Tibial nerve (tissue), 4 donors: Measurements from ENCODE around the gene SORL1-AS1.

Experiments used
- DNase-seq, 2 donors: peaks; one replicate each; pipeline ENCODE4 v3.0.0-alpha.2; 2019; ENCODE audit warnings: low spot score in 2 of 2
- H3K27ac ChIP-seq, 4 donors: fragments of 200-600 bp; sonication (generic) in 3 of 4; one replicate each; pipeline ENCODE4 v1.5.1; 2017 to 2019; ENCODE audit warnings: mild to moderate bottlenecking in 1 of 4
- H3K27me3 ChIP-seq, 2 donors: fragments of 200-600 bp; sonication (generic) in 1 of 2; one replicate each; pipeline versions ENCODE4 v1.5.1 to v1.6.0; 2017 to 2019
- H3K36me3 ChIP-seq, 3 donors: fragments of 200-600 bp; sonication (generic); one replicate each; pipeline ENCODE4 v1.5.1; 2018 to 2019
- H3K4me1 ChIP-seq, 4 donors: fragments of 200-600 bp; sonication (generic) in 3 of 4; one replicate each; pipeline ENCODE4 v1.5.1; 2017 to 2019
- H3K4me3 ChIP-seq, 4 donors: fragments of 200-600 bp; sonication (generic) in 3 of 4; one replicate each; pipeline ENCODE4 v1.5.1; 2017 to 2019; ENCODE audit warnings: mild to moderate bottlenecking in 1 of 4, moderate library complexity in 1 of 4
- H3K9me3 ChIP-seq, 4 donors: fragments of 200-600 bp; sonication (generic) in 3 of 4; one replicate each; pipeline ENCODE4 v1.5.1; 2017 to 2019
- CTCF ChIP-seq, 5 experiments: fragments of 200-600 bp in 3 of 5; fragments of 450-650 bp in 2 of 5; sonication (generic) in 3 of 5; IDR thresholded peaks; one replicate each; pipeline ENCODE4 v1.5.1; 2016 to 2019; ENCODE audit warnings: antibody characterized with exemption in 5 of 5, mild to moderate bottlenecking in 3 of 5, moderate library complexity in 2 of 5
- EP300 ChIP-seq, 2 donors: sonication (generic); formaldehyde crosslinking; IDR thresholded peaks; one replicate each; pipeline ENCODE4 v1.6.1; 2017; ENCODE audit warnings: antibody characterized with exemption in 2 of 2, mild to moderate bottlenecking in 1 of 2
- POLR2A ChIP-seq, 2 donors: fragments of 450-650 bp; IDR thresholded peaks; one replicate each; pipeline ENCODE4 v1.6.1; 2017; ENCODE audit warnings: antibody characterized with exemption in 2 of 2, mild to moderate bottlenecking in 2 of 2, moderate library complexity in 2 of 2
- WGBS, 2 donors: methylation state at CpG; one replicate each; pipeline ENCODE4 v1.1.5; 2018; 5-methylcytosine and 5-hydroxymethylcytosine counted together

SORL1-AS1 gene

GRCh38 chr11:121419836-121420235, 32.9 kb downstream of the SORL1-AS1 start:
- Histone ChIP-seq H3K4me3 (no peak overlapping the region), H3K36me3 (no peaks in the 10 kb centered on the region), H3K4me1 (peaks cover 0 to 28% (median 12%) of the 10 kb centered on the region in 4 donors), H3K27ac (no peak overlapping the region), H3K9me3 (no peaks in the 10 kb centered on the region), H3K27me3 (no peaks in the 10 kb centered on the region)
- 67 to 79% methylated on average over 4 of the region's 4 CpGs for WGBS, 2 donors
- TF ChIP-seq POLR2A (IDR thresholded peaks at IDR 0.05) (no peak), CTCF (IDR thresholded peaks at IDR 0.05) (no peak), EP300 (IDR thresholded peaks at IDR 0.05) (no peak)
- peak in 1 of 2 donors; percentile 25 for DNase-seq

DNA sequence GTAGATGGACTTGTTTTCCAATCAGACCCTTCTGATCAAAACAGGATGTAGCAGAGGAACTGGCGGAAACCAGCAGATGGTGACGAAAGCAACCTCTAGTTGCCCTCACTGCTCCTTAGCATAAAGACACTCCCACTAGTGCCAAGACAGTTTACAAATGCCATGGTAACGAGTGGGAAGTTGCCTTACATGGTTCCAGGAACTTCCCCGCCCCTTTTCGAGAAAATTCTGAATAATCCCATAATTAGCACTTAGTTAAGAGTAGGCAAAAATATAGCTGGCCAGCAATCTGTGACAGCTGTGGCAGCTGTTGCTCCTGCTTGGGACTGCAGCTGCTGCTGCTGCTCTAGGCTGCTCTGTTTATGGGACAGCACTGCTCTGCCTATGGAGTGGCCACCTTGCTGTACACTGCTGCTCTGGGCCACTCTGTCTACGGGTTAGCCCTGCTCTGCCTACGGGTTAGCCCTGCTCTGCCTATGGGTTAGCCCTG, 34.1 kb downstream of the SORL1-AS1 start:
- peak in 1 of 2 donors; percentile 10 for TF ChIP-seq EP300 (IDR thresholded peaks at IDR 0.05)
- TF ChIP-seq CTCF (IDR thresholded peaks at IDR 0.05): no peak
- Histone ChIP-seq H3K27ac (no peak overlapping the region), H3K27me3 (no peaks in the 10 kb centered on the region), H3K36me3 (no peaks in the 10 kb centered on the region), H3K4me3 (no peak overlapping the region), H3K4me1 (peaks cover 0 to 28% (median 12%) of the 10 kb centered on the region in 4 donors), H3K9me3 (no peaks in the 10 kb centered on the region)
- WGBS, 2 donors: 79 to 81% methylated on average over 7 of the region's 7 CpGs
- peak in 1 of 2 donors; percentile 12 for DNase-seq

- Histone ChIP-seq H3K27ac (peak overlapping the region in 2 of 4 donors; percentile 12 to 51), H3K27me3 (no peaks in the 10 kb centered on the region), H3K4me1 (peaks cover 0 to 28% (median 12%) of the 10 kb centered on the region in 4 donors), H3K4me3 (no peak overlapping the region), H3K36me3 (no peaks in the 10 kb centered on the region), H3K9me3 (no peaks in the 10 kb centered on the region)
- TF ChIP-seq CTCF (IDR thresholded peaks at IDR 0.05) (no peak), EP300 (IDR thresholded peaks at IDR 0.05) (peak in 1 of 2 donors; percentile 5), POLR2A (IDR thresholded peaks at IDR 0.05) (no peak)
- DNase-seq: no peak
- WGBS, 2 donors: 25% methylated on average over 2 of the region's 2 CpGs
These were observed 35.2 kb downstream of the SORL1-AS1 start for GRCh38 chr11:121417607-121418006.

DNA sequence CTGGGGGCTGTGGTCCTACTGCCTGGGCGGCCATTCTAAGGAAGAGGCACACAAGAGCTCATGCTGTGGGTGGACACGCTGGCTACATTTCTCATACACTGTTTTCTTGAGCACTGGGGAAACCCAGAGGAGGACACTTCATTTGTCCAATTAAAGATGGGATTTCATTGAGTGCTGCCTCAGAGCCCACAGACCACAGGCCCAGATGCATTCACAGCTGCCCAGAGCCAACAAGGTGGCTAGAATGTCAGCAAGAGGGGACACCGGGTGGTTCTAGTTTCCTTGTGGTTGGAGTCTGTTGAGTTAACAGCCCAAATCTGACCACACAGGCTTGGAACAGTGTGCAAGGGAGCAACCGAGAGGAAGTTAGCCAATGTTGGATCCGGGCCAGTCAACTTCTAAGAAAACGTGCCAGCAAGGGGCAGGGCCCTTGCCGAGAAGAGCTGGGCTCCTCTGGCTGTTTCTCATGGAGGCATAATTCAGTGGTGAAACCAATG, 35.7 kb downstream of the SORL1-AS1 start:
- Histone ChIP-seq H3K9me3 (no peaks in the 10 kb centered on the region), H3K27ac (peak overlapping the region in 2 of 4 donors; percentile 12 to 51), H3K27me3 (no peaks in the 10 kb centered on the region), H3K36me3 (no peaks in the 10 kb centered on the region), H3K4me1 (peaks cover 0 to 28% (median 12%) of the 10 kb centered on the region in 4 donors), H3K4me3 (no peak overlapping the region)
- DNase-seq: peak; percentile 78 to 87
- WGBS, 2 donors: 23 to 26% methylated on average over 7 of the region's 7 CpGs
- TF ChIP-seq CTCF (IDR thresholded peaks at IDR 0.05) (no peak), POLR2A (IDR thresholded peaks at IDR 0.05) (no peak), EP300 (IDR thresholded peaks at IDR 0.05) (peak; percentile 31 to 79)

GRCh38 chr11:121415856-121416255, 36.9 kb downstream of the SORL1-AS1 start:
- Histone ChIP-seq H3K27ac (no peak overlapping the region), H3K36me3 (no peaks in the 10 kb centered on the region), H3K4me3 (no peak overlapping the region), H3K9me3 (no peaks in the 10 kb centered on the region), H3K4me1 (peaks cover 0 to 28% (median 12%) of the 10 kb centered on the region in 4 donors), H3K27me3 (no peaks in the 10 kb centered on the region)
- WGBS, 2 donors: 3 to 5% methylated on average over 1 of the region's 1 CpG
- DNase-seq: peak in 1 of 2 donors; percentile 45
- TF ChIP-seq EP300 (IDR thresholded peaks at IDR 0.05) (peak in 1 of 2 donors; percentile 14), POLR2A (IDR thresholded peaks at IDR 0.05) (no peak)
